GM12878 (cell line): ENCODE data around the gene PRUNE2. TPM values are rescaled to one million over a fixed set of nuclear protein-coding genes. Genes with fewer than 3 reads are reported as not detected.

Experiments
- ATAC-seq: fragments of 200-7000 bp; cut with Tn5 transposase; 3 replicates; pipeline ENCODE4 v1.9.1; 2020; ENCODE audit warnings: mild to moderate bottlenecking, moderate library complexity
- BruUV-seq: library from RNA; stranded (reverse); fragments of 400-500 nt; replicated peaks from 2 replicates; lab custom pipeline; 2021; lab: Mats Ljungman, UMichigan
- CTCF ChIA-PET: fragments of 300-600 bp; sonication (Branson Sonifier 250); formaldehyde crosslinking; extraction: SDS; loops from one replicate; lab custom pipeline; 2021; ENCODE audit warnings: inconsistent platforms; lab: Yijun Ruan, JAX
- POLR2A ChIA-PET: fragments of 350-600 bp; formaldehyde crosslinking; extraction: SDS; loops from one replicate; lab custom pipeline; 2021; ENCODE audit warnings: inconsistent platforms; lab: Charles Lee
- RAD21 ChIA-PET: fragments of 300-600 bp; sonication (Branson Sonifier 250); formaldehyde crosslinking; loops from one replicate; lab custom pipeline; 2023; ENCODE audit warnings: antibody characterized with exemption; ENCODE audit not compliant: unreplicated experiment; lab: Charles Lee
- SMC1A ChIA-PET: fragments of 300-600 bp; sonication (Branson Sonifier 250); formaldehyde crosslinking; loops from one replicate; lab custom pipeline; 2023; ENCODE audit not compliant: unreplicated experiment, uncharacterized antibody; lab: Charles Lee
- DNase-seq: peaks from one replicate; pipeline ENCODE4 v3.0.0-alpha.2; 2011; ENCODE audit warnings: low read depth, low spot score
- FAIRE-seq: peaks from 3 replicates; lab custom pipeline; 2011; peaks lifted over from hg19 to GRCh38; lab: Jason Lieb, UNC
- H2AFZ ChIP-seq: 2 replicates; pipeline ENCODE4 v1.6.0; 2011; ENCODE audit warnings: low read depth, low read length, control low read depth; ENCODE audit not compliant: control insufficient read depth
- H3K27ac ChIP-seq: 2 replicates; pipeline ENCODE4 v1.5.1; 2011; ENCODE audit warnings: control low read depth; ENCODE audit not compliant: control insufficient read depth, insufficient read depth
- H3K27me3 ChIP-seq, 2 experiments: replicated peaks in 1 of 2; 2 replicates each; pipeline versions ENCODE4 v1.6.0 to v1.6.1; 2011; ENCODE audit warnings: low read length in 1 of 2; ENCODE audit not compliant: control insufficient read depth in 2 of 2, insufficient read depth in 2 of 2
- H3K36me3 ChIP-seq, 2 experiments: 2 replicates each; pipeline ENCODE4 v1.5.1; 2011; ENCODE audit warnings: low read length in 1 of 2; ENCODE audit not compliant: control insufficient read depth in 2 of 2, insufficient read depth in 2 of 2
- H3K4me1 ChIP-seq: 2 replicates; pipeline ENCODE4 v1.6.1; 2011; ENCODE audit warnings: mild to moderate bottlenecking, low read length, moderate library complexity, mixed read lengths; ENCODE audit not compliant: control insufficient read depth, insufficient read depth
- H3K4me2 ChIP-seq: 2 replicates; pipeline ENCODE4 v1.6.0; 2011; ENCODE audit warnings: control low read depth; ENCODE audit not compliant: control insufficient read depth, insufficient read depth
- H3K4me3 ChIP-seq: fragments of 200-600 bp; sonication (generic); 2 replicates; pipeline ENCODE4 v1.5.1; 2016
- H3K79me2 ChIP-seq: 2 replicates; pipeline ENCODE4 v1.6.0; 2011; ENCODE audit warnings: low read length; ENCODE audit not compliant: control insufficient read depth, insufficient read depth
- H3K9ac ChIP-seq: 2 replicates; pipeline ENCODE4 v1.8.0; 2011; ENCODE audit warnings: low read length, control low read depth, mixed read lengths; ENCODE audit not compliant: control insufficient read depth, insufficient read depth
- H3K9me3 ChIP-seq: replicated peaks from 3 replicates; pipeline ENCODE4 v1.5.1; 2011; ENCODE audit warnings: mild to moderate bottlenecking, low read length; ENCODE audit not compliant: control insufficient read depth, insufficient read depth
- H4K20me1 ChIP-seq: 2 replicates; pipeline ENCODE4 v1.6.0; 2011; ENCODE audit not compliant: control insufficient read depth, insufficient read depth
- BHLHE40 ChIP-seq, 2 experiments: fragments of 450-650 bp in 1 of 2; IDR thresholded peaks; 2 replicates each; pipeline ENCODE4 v1.6.1; 2011 to 2017; ENCODE audit warnings: low read depth in 2 of 2, borderline replicate concordance in 1 of 2, improper control_type of control experiment in 1 of 2, low read length in 1 of 2, mild to moderate bottlenecking in 1 of 2
- CBFB ChIP-seq: IDR thresholded peaks from 2 replicates; pipeline ENCODE4 v1.6.1; 2016; ENCODE audit warnings: antibody characterized with exemption, low read depth
- CBX5 ChIP-seq: sonication (generic); IDR thresholded peaks from 2 replicates; pipeline ENCODE4 v1.6.1; 2016; ENCODE audit warnings: low read depth, moderate library complexity, mild to moderate bottlenecking, inconsistent platforms
- CEBPZ ChIP-seq: fragments of 150-350 bp; IDR thresholded peaks from 2 replicates; pipeline ENCODE4 v1.6.1; 2016; ENCODE audit warnings: low read depth, low read length
- FOXK2 ChIP-seq: fragments of 450-650 bp; IDR thresholded peaks from 2 replicates; pipeline ENCODE4 v1.6.1; 2017; ENCODE audit warnings: mild to moderate bottlenecking, moderate library complexity
- HDAC2 ChIP-seq: fragments of 200-600 bp; sonication (generic); IDR thresholded peaks from 2 replicates; pipeline ENCODE4 v1.6.1; 2017
- HSF1 ChIP-seq: fragments of 150-350 bp; IDR thresholded peaks from 2 replicates; pipeline ENCODE4 v1.6.1; 2014; ENCODE audit warnings: mild to moderate bottlenecking, low read depth, low read length
- MYB ChIP-seq: fragments of 150-350 bp; IDR thresholded peaks from 2 replicates; pipeline ENCODE4 v1.6.1; 2014; ENCODE audit warnings: mild to moderate bottlenecking, low read depth, low read length, borderline replicate concordance
- MYC ChIP-seq: IDR thresholded peaks from 2 replicates; pipeline ENCODE4 v1.6.1; 2011; ENCODE audit warnings: mild to moderate bottlenecking, low read length, moderate library complexity, inconsistent platforms; ENCODE audit not compliant: insufficient read depth, insufficient replicate concordance, insufficient read length, severe bottlenecking
- NBN ChIP-seq: fragments of 450-650 bp; IDR thresholded peaks from 2 replicates; pipeline ENCODE4 v1.6.1; 2016
- RELA ChIP-seq: fragments of 450-650 bp; IDR thresholded peaks from 2 replicates; pipeline ENCODE4 v1.8.0; 2014; ENCODE audit warnings: borderline replicate concordance; ENCODE audit not compliant: partially characterized antibody
- RUNX3 ChIP-seq: IDR thresholded peaks from 2 replicates; pipeline ENCODE4 v1.6.1; 2012; ENCODE audit warnings: low read length, inconsistent platforms
- TAF1 ChIP-seq: IDR thresholded peaks from 2 replicates; pipeline ENCODE4 v1.6.1; 2011; ENCODE audit warnings: mild to moderate bottlenecking, low read depth, low read length, borderline replicate concordance
- ZBTB40 ChIP-seq: fragments of 450-650 bp; IDR thresholded peaks from 2 replicates; pipeline ENCODE4 v1.6.1; 2016; ENCODE audit warnings: mild to moderate bottlenecking, moderate library complexity, borderline replicate concordance
- ZNF217 ChIP-seq: fragments of 450-650 bp; IDR thresholded peaks from 2 replicates; pipeline ENCODE4 v1.6.1; 2017; ENCODE audit warnings: antibody characterized with exemption, mild to moderate bottlenecking
- WGBS: methylation state at CpG from one replicate; pipeline ENCODE4 v1.1.6; 2016; ENCODE audit warnings: low lambda C conversion rate; ENCODE audit not compliant: insufficient replicate concordance, insufficient coverage; ENCODE audit errors: missing lambda C conversion rate; 5-methylcytosine and 5-hydroxymethylcytosine counted together
- in situ Hi-C: fragments of 300-500 bp; cut with MboI; formaldehyde crosslinking; loops from 9 replicates; pipeline ENCODE4 v1.14.3; 2018; ENCODE audit warnings: mixed read lengths
- intact Hi-C: fragments of 100-400 bp; cut with micrococcal nuclease; formaldehyde crosslinking; loops from one replicate; pipeline ENCODE4 v1.14.2; 2022; ENCODE audit not compliant: unreplicated experiment
- polyA plus RNA-seq, 11 experiments: library from polyadenylated mRNA; depleted of rRNA in 4 of 11; unstranded in 6 of 11; stranded (reverse) in 5 of 11; fragments of >200 nt; fragmentation: Nextera tagmentation in 4 of 11; fragmentation: Illumina TruSeq in 1 of 11; extraction: Ambion mirVana in 4 of 11; extraction: Trizol in 1 of 11; gene quantifications; 1 replicate in 1 of 11; 2 replicates in 10 of 11; pipeline versions ENCODE4 v1.2.1 to v1.2.3, GENCODE V29; 2011 to 2016; ENCODE audit warnings: inconsistent platforms in 2 of 11, missing spikeins in 2 of 11, low read depth in 1 of 11
- total RNA-seq, 4 experiments: library from RNA; depleted of rRNA in 3 of 4; stranded (reverse); fragments of >200 nt in 3 of 4; fragmentation: Illumina TruSeq in 1 of 4; extraction: Trizol in 1 of 4; gene quantifications; 2 replicates each; pipeline versions ENCODE4 v1.2.1 to v1.2.3, GENCODE V29; 2013 to 2021

PRUNE2 gene
- total and polyA plus RNA-seq, 10 of the 15 experiments (the other 5 are each of a cell fraction or from before 2014, with no cell fraction given), result 0.07 to 0.63 (median 0.25) TPM

DNA sequence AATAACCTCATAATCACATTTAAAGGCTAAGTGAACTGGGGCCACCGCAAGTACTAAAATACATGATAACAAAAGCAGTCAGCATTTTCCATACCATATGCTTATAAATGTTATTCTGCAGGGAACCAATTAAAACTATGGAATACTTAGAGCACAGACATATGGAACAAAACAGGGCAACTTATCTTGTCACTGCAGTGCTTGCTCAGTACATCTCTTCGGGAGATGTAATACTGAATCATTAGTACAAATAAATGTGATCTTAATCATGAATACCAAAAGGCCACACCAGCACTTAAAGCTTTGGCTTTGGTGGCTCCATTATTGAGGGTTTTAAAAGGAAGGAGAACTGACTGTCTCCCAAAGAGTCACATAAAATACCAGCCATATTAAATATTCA lies 32.1 kb downstream of the PRUNE2 start:
- in situ Hi-C loops (no loop called here), intact Hi-C loops (no loop called here)
- Histone ChIP-seq H3K4me1 (no peaks in the 10 kb centered on the region), H4K20me1 (no peaks in the 10 kb centered on the region), H3K9ac (no peak overlapping the region), H3K4me3 (no peak overlapping the region), H3K27me3 (0 out of 4 replicates have a peak, but pooled peaks cover 0 to 2% of the 10 kb centered on the region in 2 experiments), H3K27ac (no peak overlapping the region), H3K4me2 (no peak overlapping the region), H3K9me3 (no peaks in the 10 kb centered on the region), H2AFZ (no peak overlapping the region), H3K36me3 (no peaks in the 10 kb centered on the region), H3K79me2 (no peaks in the 10 kb centered on the region)
- SMC1A ChIA-PET, result interaction anchor here (0.9 kb wide), 1 partner anchor 9 kb away, joined by 3 read pairs; no protein-coding TSS in a partner anchor
- WGBS, result 39% methylated on average over 2 of the region's 2 CpGs
- DNase-seq (no peak), ATAC-seq (no peak), FAIRE-seq (no peak)
- BruUV-seq, result no TSS peak
- RAD21 ChIA-PET, result no interaction called here
- POLR2A ChIA-PET, result no interaction called here
- CTCF ChIA-PET, result no interaction called here
- TF ChIP-seq ZBTB40 (no peak), BHLHE40 (IDR thresholded peaks at IDR 0.05; ENCODE audit: borderline replicate concordance in 1 of 2, low read depth in 2 of 2, low read length in 1 of 2) (no peak), MYC (no peak), CBFB (no peak), FOXK2 (no peak), TAF1 (no peak), MYB (no peak), CEBPZ (no peak), HDAC2 (no peak), RUNX3 (no peak), NBN (no peak), HSF1 (no peak), RELA (no peak), ZNF217 (no peak), CBX5 (no peak)
